HG03575 (cell line): Measurements from ENCODE around the gene B3GALT6.

Experiments used
- ATAC-seq: cut with Tn5 transposase; IDR thresholded peaks from one replicate; pipeline ENCODE4 v1.9.1; 2021; ENCODE audit not compliant: unreplicated experiment, insufficient number of reproducible peaks, low FRiP score; ENCODE audit errors: extremely low read depth

Gene B3GALT6

DNA sequence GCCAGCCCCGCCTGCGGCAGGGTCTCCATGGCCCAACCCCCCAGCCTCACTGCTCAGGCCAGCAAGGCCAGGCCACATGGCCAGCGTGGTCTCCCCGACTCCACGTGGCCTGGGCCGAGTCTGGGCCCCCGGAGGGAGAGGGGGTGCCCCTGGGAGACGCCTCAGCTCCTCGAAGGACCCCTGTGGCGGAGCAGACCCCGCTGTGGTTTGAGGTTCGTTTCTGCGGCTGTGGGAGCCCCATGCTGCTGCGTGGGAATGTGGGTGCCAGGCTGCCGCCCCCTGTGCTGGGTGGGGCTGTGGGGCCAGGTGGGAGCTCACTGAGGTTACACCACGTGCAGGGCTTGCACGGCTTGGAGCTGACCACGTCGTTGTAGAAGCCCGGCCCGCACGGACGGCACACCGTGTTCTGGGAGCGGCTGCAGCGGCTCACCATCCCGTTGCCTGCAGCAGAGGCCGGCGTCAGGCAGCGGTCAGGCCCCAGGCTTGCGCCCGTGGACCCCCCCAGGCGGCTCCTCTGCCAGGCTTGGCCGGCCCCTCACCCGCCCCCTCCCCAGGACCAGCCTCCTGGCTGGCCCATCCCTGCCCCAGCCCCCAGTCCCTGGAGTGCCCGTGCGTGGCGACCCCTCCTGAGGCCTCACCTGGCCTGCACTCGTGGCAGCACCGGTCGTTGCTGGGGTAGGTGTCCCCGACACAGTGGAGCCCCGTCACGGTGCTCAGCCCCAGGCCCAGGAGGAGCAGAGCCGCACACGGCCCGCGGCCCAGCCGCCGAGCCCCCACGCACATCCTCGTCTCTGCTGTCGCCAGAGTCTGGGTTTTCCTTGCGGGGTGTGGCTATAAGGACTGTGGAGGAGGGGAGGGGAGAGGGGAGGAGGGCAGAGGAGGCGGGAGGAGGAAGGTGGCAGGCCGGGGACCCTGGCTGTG, 18.4 kb upstream of the B3GALT6 start, which contains the start of gene TNFRSF4:
TNFRSF4 (minus strand) TSS at position 809 of the 921 bp plus-strand sequence; CDS start at position 783, 26 bp downstream.
- no peak for ATAC-seq

DNA sequence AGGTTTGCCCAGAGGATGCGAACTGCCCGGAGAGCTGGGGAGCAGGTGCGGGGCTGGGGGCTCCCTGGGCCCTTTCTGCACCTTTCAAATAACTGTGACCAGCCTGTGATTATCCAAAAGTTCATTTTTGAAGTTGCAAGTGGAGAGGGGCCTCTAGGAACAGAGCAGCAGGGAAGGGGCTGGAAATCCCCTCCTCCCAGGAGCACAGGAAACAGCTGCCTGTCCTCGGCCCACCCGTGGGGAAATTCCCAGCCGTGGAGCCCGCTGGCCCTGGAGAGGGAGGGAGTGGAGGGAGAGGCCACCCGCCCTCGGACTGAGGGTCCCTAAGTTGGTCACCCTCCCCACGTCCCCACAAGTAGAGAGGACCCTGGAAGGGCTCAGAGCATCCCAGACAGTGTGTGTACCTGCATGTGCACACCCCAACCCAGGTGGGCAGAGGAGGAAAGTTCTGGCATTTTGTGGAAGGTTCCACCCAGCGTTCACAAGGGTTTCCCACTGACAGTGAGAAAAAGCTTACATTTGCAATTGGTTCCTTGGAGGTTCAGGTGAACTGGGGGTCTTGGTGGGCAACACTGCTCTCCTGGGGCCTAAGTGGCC, 16.9 kb upstream of the B3GALT6 start:
- no peak for ATAC-seq

DNA sequence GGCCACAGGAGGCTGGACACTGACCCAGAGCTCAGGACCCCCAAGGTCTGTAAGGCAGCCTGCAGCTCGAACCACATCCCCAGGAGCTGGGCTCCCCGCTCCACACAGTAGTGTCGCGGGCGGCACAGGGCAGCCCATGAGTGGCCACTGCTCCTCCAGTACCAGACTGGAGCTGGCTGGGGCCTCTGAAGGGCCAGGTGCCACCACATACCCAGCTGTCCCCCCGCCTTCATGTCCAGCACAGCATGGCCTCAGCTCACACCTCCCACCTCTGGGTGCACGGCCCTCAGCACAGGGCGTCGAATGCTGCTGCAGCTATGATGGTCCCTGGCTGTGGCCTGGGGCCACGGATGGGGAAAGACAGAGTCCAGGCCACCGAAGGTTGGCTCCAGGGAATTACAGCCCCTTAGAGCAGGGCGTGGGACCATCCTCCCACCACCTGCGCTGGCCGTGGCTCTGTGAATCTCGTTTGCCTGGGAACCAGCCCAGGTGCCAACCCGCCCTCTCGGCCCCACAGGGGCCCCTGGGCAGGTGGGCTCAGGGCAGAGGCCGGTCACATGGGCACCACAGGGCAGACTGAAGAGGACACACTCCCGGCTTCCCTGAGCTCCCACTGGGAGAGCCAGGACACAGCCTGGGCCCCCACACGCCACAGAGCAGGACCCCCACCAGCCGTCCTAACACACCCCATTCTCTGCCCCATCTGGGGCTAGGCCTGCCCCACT, 16.0 kb upstream of the B3GALT6 start:
- ATAC-seq, result no peak

DNA sequence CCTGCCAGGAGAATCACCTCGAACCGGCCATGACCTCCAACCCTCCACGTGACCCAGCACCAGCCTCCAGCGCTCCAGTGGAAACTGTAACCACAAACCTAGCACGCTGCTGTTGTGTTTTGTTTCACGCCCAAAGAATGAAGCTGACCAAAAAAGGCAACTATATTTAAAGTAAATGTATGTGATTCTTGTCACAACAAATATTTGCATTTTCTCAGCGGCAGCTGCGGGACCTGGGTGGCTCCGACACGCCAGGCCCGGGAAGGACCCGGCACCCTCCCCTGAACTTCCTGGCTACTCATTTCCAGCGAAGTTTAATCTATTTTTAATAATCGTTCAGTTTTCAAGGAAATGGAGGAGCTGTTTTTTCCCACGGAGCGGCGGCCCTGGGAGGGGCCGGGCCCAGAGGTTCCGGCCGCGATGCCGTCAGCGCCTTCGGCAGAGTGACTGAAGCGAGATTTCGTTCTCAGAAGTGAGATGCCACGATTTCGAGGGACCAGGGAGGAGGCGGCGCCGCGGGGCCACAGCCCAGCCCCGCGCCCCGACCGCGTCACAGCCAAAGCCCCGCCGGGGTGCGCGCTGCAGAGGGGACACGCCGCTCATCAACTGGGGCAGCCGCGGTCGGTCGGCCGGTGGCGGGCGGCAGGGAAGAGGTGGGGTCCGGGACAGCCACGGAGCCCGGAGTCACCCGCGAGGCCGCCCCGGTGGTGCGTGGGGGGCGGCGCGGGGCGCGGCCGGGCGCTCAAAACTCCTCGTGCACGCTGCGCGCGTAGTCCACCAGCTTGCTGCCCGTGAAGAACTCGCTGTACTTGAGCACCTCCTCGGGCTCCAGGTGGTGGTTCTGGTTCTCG, 15.0 kb upstream of the B3GALT6 start:
- no peak for ATAC-seq

DNA sequence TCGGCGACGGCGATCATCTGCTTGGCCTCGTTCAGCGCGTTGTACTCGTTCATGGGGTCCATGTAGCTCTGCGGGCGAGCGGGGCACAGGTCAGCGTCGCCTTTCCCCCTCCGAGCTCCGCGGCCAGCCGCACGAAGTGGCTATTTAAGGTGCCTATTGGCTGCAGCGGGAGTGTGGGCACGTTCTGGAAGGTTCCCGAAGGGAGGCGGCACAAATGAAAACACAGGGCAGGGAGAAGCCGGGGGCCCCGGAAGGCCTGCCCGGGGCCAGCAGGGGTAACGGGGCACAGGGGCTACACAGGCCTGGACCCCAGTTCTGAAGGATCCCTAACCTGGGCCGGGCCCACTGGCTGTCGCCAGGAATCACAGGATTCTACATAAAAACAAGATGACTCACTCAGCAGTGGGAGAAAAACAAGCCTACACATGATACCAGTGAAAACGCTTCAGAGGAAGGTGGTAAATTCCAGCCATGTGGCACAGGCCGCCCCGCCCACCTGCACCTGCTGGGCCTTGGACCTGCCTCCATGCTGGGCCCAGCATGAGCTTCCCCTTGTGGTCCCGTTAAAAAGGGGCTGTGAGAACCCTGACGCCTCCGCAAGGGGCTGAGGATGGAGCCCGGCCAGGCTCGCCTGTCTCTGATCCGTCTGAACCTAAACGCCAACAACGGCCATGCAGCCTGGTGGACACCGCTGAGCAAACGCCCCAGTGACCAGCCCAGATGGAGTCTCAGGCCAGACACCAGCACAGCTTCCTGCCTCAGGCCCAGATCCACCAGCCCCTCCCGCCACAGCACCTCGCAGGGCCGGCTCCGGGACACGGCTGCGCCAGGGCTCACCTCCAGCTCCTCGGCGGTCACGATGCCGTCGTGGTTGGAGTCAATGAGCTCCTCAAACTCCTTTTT, 14.2 kb upstream of the B3GALT6 start:
- ATAC-seq, result no peak

DNA sequence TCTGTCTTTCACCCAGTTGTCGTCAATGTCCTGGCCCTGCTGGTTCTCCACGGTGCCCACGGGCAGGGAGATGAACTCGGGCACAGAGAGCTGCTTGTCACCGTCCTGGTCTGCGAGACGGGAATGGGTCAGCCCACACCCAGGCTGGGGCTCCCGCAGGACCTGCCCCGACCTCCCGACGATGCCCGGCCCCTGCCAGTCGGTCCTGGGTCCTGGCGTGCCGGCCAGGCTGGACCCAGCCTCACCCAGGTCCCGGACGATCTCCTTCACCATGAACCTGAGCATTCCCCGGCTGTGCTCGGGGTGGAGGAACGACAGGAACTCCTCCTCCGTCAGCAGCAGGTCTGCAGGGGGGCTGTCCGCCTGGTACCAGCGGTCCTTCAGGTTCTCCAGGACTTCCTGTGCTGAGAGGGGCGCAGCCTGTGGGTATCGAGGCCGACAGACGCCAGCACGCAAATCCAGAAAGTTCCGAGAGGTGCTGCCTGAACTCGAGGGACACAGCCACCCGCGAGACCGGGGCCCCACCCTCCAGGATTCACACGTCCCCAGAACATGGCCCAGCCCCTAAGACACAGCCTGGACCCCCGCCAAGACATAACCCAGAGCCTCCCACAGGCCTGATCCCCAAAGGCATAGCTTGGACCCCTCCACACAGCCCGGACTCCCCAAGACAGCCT, 13.4 kb upstream of the B3GALT6 start:
- no peak for ATAC-seq

DNA sequence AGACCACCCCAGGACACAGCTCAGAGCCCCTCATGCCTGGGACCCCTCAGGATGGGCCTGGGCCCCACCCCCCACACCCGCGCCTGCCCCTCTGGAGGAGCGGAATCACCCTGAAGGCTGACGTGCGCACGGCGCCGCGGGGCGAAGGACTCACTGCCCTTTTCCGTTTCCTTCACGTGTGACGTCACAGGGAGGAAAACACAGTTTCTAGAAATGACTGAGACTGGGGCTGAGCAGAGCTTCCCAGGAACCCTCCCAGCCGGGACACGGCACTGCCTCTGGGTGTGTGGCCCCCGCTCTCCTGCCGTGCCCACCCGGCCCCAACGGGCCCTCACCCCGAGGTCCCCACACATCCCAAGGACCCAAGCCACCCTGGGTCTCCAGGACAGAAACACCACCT, 12.7 kb upstream of the B3GALT6 start:
- no peak for ATAC-seq

DNA sequence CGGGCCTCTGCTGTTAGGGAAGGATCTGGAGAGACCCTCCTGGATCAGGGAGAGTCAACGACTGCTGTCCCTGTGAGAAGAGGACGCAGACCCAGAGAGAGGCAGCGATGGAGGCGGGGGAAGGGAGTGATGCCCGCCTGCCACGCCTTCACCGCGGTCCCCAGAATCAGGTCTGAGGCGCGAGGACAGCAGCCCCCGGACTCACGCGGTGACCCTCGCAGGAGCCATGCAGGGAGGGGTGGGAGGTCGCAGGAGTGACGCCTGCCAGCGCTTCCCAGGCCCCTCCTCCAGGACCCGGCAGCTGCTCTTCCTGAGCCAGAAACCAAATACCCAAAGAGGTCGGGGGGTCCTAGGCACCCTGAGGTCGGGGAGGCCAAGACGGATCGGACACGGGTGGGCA, 11.8 kb upstream of the B3GALT6 start:
- no peak for ATAC-seq

DNA sequence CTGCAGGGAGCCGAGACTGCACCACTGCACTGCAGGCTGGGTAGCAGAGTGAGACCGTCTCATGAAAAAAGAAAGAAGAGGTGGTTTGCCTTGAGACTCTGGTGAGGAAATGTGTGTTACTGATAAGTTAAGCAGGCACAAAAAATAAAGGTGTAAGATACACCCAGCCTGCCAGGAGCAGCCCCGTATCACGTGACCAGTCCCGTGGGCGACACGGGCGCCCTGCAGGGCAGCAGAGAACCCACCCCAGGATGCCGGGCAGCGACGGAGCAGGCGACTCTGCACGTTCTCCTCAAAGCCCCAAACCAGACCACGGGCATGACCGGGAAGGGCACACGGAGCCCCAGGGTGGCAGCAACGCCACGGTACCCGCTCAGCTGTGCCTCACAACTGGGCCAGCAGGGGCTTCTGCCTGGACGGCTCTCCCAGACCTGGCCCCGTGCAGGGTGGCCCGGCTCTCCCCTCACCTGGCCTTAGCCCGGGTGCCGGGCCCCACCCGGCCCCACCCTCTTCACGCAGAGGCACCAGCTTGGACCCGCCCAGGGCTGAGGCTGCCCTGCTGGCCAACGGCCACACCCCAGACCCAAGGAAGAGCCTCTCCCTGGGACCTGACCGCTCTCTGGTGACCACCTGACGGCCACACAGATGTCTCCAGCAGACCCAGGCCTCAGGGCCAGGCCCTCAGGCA, 10.0 kb upstream of the B3GALT6 start:
- no peak for ATAC-seq

DNA sequence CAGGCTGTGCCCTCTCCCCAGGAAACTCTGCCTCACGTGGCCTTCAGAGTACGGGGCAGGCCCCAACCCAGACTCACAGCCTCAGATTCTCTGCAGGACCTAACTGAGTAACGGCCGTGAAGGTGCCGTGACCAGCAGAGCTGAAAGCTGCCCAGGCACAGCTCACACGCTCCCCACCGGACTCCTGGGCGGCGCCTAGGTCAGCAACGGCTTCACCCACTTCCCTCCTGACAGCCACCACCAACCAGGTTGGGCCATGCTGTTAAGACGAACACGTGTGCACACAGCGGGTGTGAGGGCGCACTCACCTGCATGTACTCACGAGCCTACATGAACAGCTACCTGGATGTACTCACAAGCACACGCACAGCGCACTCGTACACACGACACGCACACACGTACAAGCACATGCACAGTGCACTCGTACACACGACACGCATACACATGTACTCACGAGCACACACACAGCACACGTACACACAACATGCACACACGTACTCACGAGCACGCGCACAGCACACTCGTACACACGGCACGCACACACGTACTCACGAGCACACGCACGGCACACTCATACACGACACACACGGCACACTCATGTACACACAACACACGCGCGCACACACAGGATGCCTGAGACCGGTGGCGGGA, 9.3 kb upstream of the B3GALT6 start:
- no peak for ATAC-seq

DNA sequence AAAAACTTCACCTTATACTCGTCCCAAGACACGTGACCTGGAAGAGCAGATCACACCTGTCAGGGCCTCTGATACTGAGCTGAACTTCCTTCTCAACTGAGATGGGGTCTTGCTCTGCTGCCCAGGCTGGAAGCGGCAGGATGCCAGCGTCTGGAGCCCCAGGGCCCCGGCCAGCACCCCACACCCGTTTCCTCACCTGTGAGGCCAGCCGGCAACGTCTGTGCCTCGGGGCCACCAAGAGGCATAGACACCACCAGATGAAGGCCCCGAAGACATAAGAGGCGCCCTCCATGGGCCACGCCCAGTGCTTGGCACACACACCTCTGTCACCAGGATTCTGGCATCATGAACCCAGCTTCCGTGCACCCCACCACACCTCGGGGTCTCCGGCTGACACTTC, 8.7 kb upstream of the B3GALT6 start:
- ATAC-seq, result no peak

DNA sequence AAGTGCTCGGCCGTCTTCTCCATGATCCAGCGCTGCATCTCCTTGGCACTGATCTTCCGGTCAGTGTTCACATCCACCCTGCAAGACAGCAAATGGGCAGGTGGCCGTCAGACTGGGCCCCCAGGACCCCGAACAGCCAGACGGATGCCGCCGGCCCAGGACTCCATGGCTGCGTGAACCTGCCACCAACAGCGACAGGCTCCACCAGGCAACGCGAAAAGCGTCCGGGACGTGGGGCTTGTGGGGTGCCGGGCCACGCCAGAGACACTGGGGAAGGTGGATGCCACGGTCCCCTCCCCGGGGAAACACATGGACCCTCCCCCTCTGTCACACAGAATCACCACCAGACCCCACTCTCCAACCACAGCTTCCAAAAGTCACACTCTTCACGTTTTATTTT, 8.1 kb upstream of the B3GALT6 start:
- no peak for ATAC-seq

DNA sequence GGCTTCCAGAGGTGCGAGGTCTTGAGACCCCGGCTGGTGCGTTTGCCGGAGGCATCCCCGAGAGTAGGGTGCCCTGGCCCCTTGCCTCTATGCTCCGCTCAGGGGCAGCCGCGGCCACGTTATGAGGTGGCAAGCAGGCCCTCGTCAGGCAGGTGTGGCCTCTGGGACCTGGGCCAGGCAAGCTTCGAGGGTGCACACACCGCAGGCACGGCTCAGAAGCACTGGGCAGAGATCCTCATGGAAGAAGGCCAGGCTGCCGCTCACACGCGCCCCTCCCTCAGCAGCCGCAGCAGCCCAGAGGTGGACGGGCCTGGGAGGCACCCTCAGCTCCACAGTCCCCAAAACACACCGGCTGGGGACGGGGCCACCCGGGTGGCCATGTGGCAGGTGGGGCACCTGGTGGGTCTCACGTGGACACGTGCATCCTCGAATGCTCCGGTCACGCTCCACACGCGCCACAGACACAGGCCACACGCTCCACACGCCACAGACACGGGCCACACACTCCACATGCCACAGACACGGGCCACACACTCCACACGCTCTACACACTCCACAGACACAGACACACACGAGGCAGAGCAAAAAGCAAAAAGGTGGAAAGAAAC, 6.7 kb upstream of the B3GALT6 start:
- no peak for ATAC-seq

DNA sequence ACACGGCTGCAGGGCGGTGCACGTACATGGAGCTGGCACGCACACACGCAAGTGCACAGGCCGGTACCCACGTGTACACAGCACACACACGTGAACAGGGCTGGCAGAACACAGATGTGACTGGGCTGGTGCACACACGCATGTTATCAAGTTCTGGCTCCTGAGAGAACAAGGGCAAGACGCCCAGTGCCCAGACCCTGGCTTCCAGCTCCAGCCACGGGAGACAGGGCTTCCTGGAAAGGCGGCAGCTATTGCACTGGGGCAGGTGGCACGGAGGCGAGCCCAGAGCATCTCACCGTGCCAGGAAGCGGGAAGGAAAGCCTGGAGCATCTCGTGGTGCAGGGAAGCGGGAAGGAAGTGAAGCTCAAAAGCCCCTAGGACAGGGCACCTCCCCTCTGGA, 6.1 kb upstream of the B3GALT6 start:
- ATAC-seq, result no peak

DNA sequence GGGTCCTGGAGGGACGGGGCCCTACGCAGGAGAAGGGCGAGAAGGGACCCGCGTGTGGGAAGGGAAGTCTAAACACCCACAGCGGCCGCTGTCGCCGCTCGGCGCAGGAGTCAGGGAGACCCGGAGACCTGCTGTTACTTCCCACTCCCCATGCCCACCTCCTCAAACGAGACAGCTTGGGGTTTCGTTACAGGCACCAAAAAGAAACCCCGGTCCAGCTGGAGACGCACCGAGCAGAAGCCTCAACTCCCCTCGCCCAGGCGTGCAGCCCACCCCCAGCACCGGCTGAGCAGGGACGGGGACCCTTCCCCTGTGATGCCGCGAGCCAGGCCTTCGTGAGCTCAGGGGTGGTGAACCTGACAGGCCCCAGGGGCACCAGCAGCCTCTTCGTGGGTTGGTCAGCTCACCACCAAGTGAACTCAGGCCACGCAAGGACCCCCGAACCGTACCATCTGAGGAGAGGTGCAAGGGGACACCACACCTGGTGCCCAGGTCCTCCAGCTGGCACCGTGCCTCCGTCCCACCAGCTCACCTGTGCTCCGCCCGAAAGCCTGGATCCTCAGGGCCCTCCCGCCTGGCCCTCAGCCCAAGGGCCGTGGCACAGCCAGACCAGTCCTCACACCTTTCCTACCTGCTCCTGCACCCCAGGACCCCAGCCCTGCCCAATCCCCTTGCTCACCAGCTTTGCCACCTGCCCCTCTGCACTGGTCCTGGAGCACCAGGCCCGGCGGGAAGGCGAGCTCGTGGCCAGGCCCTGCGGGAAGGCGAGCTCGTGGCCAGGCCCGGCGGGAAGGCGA, 5.3 kb upstream of the B3GALT6 start:
- no peak for ATAC-seq
